Testis (tissue), 3 donors: ENCODE results near the gene PLXDC1. TPM values are rescaled to one million over a fixed set of nuclear protein-coding genes. Genes with fewer than 3 reads are reported as not detected.
"Not testable (repeated sequence)": the region's sequence is repeated elsewhere in the genome, so short reads cannot be mapped to it uniquely, and the experiment has no call there.

ENCODE experiments used
- DNase-seq: peaks from one replicate; pipeline ENCODE4 v3.0.0-alpha.2; 2019
- H3K27ac ChIP-seq, 2 donors: fragments of 200-600 bp; sonication (generic); one replicate each; pipeline ENCODE4 v1.5.1; 2019
- H3K27me3 ChIP-seq: fragments of 200-600 bp; sonication (generic); one replicate; pipeline ENCODE4 v1.5.1; 2019
- H3K36me3 ChIP-seq: fragments of 200-600 bp; sonication (generic); one replicate; pipeline ENCODE4 v1.5.1; 2017; ENCODE audit warnings: low read depth; ENCODE audit errors: missing control alignments
- H3K4me1 ChIP-seq: fragments of 200-600 bp; sonication (generic); one replicate; pipeline ENCODE4 v1.5.1; 2019
- H3K4me3 ChIP-seq, 2 donors: fragments of 200-600 bp; sonication (generic); one replicate each; pipeline ENCODE4 v1.5.1; 2017 to 2019
- H3K9me3 ChIP-seq: fragments of 200-600 bp; sonication (generic); one replicate; pipeline ENCODE4 v1.5.1; 2017
- CTCF ChIP-seq, 3 experiments: fragments of 450-650 bp in 2 of 3; fragments of 200-600 bp in 1 of 3; sonication (generic) in 1 of 3; IDR thresholded peaks; one replicate each; pipeline ENCODE4 v1.5.1; 2016 to 2019; ENCODE audit warnings: antibody characterized with exemption in 3 of 3, mild to moderate bottlenecking in 2 of 3, moderate library complexity in 1 of 3
- POLR2A ChIP-seq: fragments of 450-650 bp; IDR thresholded peaks from one replicate; pipeline ENCODE4 v1.6.1; 2017; ENCODE audit warnings: antibody characterized with exemption, mild to moderate bottlenecking, moderate library complexity
- WGBS, 2 donors: methylation state at CpG; one replicate each; pipeline ENCODE4 v1.1.5; 2018; 5-methylcytosine and 5-hydroxymethylcytosine counted together
- intact Hi-C: fragments of 100-400 bp; cut with DNase I; formaldehyde crosslinking; loops from one replicate; pipeline ENCODE4 v1.15.1; 2023; ENCODE audit warnings: low total_unique reads
- polyA plus RNA-seq: library from polyadenylated mRNA; stranded (reverse); fragments of 350-450 nt; fragmentation: Illumina TruSeq; extraction: RNeasy Lipid Tissue Mini Kit (QIAGEN cat#74804); gene quantifications from one replicate; pipeline ENCODE4 v1.2.3, GENCODE V29; 2014; ENCODE audit warnings: low read depth, low replicate concordance; ENCODE audit not compliant: insufficient read depth
- total RNA-seq, 2 donors: library from RNA; depleted of rRNA; stranded (reverse); fragments of >200 nt; gene quantifications; one replicate each; pipeline ENCODE4 v1.2.3, GENCODE V29; 2016

The PLXDC1 gene
- total and polyA plus RNA-seq, 3 donors from 2014 or later: 9.6 to 40.5 (median 14.8) TPM

- 95 to 96% methylated on average over 6 of the region's 6 CpGs for WGBS, 2 donors
- no peaks in the 10 kb centered on the region for H3K9me3 ChIP-seq
- peaks cover 5% of the 10 kb centered on the region for H3K4me1 ChIP-seq
- TF ChIP-seq CTCF (IDR thresholded peaks at IDR 0.05) (no peak), POLR2A (no peak)
- H3K4me3 ChIP-seq: no peak overlapping the region
- no peaks in the 10 kb centered on the region for H3K36me3 ChIP-seq
- intact Hi-C loops: no loop called here
- H3K27me3 ChIP-seq: no peaks in the 10 kb centered on the region
- no peak for DNase-seq
- no peak overlapping the region for H3K27ac ChIP-seq
These were observed 128.5 kb downstream of the PLXDC1 start for GRCh38 chr17:39022924-39023323.

- DNase-seq, H3K27me3 ChIP-seq, H3K4me1 ChIP-seq, H3K27ac ChIP-seq, H3K36me3 ChIP-seq, H3K4me3 ChIP-seq, H3K9me3 ChIP-seq, intact Hi-C loops: not testable (repeated sequence)
- 96% methylated on average over 6 of the region's 6 CpGs for WGBS, 2 donors
These were observed 131.4 kb downstream of the PLXDC1 start for GRCh38 chr17:39020037-39020436.

- no peaks in the 10 kb centered on the region for H3K36me3 ChIP-seq
- WGBS, 2 donors: 81 to 85% methylated on average over 11 of the region's 11 CpGs
- H3K9me3 ChIP-seq: no peaks in the 10 kb centered on the region
- intact Hi-C loops: no loop called here
- no peaks in the 10 kb centered on the region for H3K4me1 ChIP-seq
- no peak overlapping the region for H3K4me3 ChIP-seq
- DNase-seq: no peak
- TF ChIP-seq CTCF (IDR thresholded peaks at IDR 0.05): no peak
- no peak for TF ChIP-seq POLR2A
- H3K27me3 ChIP-seq: no peaks in the 10 kb centered on the region
- no peak overlapping the region for H3K27ac ChIP-seq
These were observed 132.9 kb downstream of the PLXDC1 start for GRCh38 chr17:39018267-39019134.

- Histone ChIP-seq H3K9me3 (no peaks in the 10 kb centered on the region), H3K27ac (no peak overlapping the region), H3K4me1 (no peaks in the 10 kb centered on the region), H3K36me3 (no peaks in the 10 kb centered on the region), H3K27me3 (no peaks in the 10 kb centered on the region), H3K4me3 (no peak overlapping the region)
- DNase-seq: no peak
- 75 to 78% methylated on average over 9 of the region's 9 CpGs for WGBS, 2 donors
- TF ChIP-seq POLR2A (no peak), CTCF (IDR thresholded peaks at IDR 0.05) (no peak)
- intact Hi-C loops: no loop called here
These were observed 135.0 kb downstream of the PLXDC1 start for GRCh38 chr17:39016193-39017153.

GRCh38 chr17:39015546-39015935 is 135.9 kb downstream of the PLXDC1 start:
- Histone ChIP-seq H3K27me3 (no peaks in the 10 kb centered on the region), H3K27ac (no peak overlapping the region), H3K9me3 (no peaks in the 10 kb centered on the region), H3K4me1 (no peaks in the 10 kb centered on the region), H3K4me3 (no peak overlapping the region), H3K36me3 (no peaks in the 10 kb centered on the region)
- TF ChIP-seq POLR2A: no peak
- no peak for TF ChIP-seq CTCF (IDR thresholded peaks at IDR 0.05)
- intact Hi-C loops: no loop called here
- 94 to 96% methylated on average over 11 of the region's 11 CpGs for WGBS, 2 donors
- no peak for DNase-seq
